HEK293 (cell line): ENCODE data around the gene CD48.

ENCODE experiments used
- CTCF ChIP-seq: fragments of 450-650 bp; formaldehyde crosslinking; IDR thresholded peaks from 2 replicates; pipeline ENCODE4 v1.5.1; 2016; ENCODE audit warnings: missing biosample characterization, missing genetic modification characterization
- YY1 ChIP-seq: fragments of 450-650 bp; formaldehyde crosslinking; IDR thresholded peaks from 2 replicates; pipeline ENCODE4 v1.5.1; 2018; ENCODE audit warnings: missing biosample characterization, missing genetic modification characterization

- TF ChIP-seq YY1 (tag by site-specific recombination) (no peak), CTCF (tag by site-specific recombination) (no peak)
Measured at GRCh38 chr1:160740133-160740688, 28.6 kb upstream of the CD48 start.
